K562 (cell line): ENCODE data around the gene TYSND1. TPM values are rescaled to one million over a fixed set of nuclear protein-coding genes. Genes with fewer than 3 reads are reported as not detected.
A peak's percentile ranks its signal among the peaks of the same experiment; 100 is the strongest.

Experiments
- ATAC-seq: fragments of 200-7000 bp; cut with Tn5 transposase; 3 replicates; pipeline ENCODE4 v1.9.1; 2020; ENCODE audit warnings: moderate library complexity
- BruUV-seq: library from RNA; stranded (reverse); fragments of 400-500 nt; replicated peaks from 2 replicates; lab custom pipeline; 2021; lab: Mats Ljungman, UMichigan
- CTCF ChIA-PET: fragments of 300-600 bp; formaldehyde crosslinking; extraction: SDS; loops from one replicate; lab custom pipeline; 2021; ENCODE audit warnings: low intra/inter-chr PET ratio; lab: Yijun Ruan, JAX
- POLR2A ChIA-PET: fragments of 300-600, 350-650 bp; sonication (Branson Sonifier 250); formaldehyde crosslinking; extraction: SDS; loops from one replicate; lab custom pipeline; 2021; ENCODE audit warnings: antibody characterized with exemption, inconsistent platforms; lab: Yijun Ruan, JAX
- DNase-seq, 4 experiments: peaks; one replicate each; pipeline versions ENCODE4 v3.0.0 to v3.0.0-alpha.2; 2011 to 2018; ENCODE audit warnings: low spot score in 3 of 4, mixed read lengths in 3 of 4; ENCODE audit errors: extremely low read depth in 1 of 4
- FAIRE-seq: peaks from 2 replicates; lab custom pipeline; 2011; peaks lifted over from hg19 to GRCh38; lab: Jason Lieb, UNC
- H2AFZ ChIP-seq: 2 replicates; pipeline ENCODE4 v1.6.0; 2011; ENCODE audit warnings: low read depth, low read length, control low read depth, inconsistent platforms
- H3K27ac ChIP-seq: fragments of 200-600 bp; 3 replicates; pipeline ENCODE4 v1.8.0; 2011; ENCODE audit warnings: low read depth, mild to moderate bottlenecking, control low read depth, inconsistent platforms, low read length, moderate library complexity, mixed read lengths; ENCODE audit errors: extremely low read depth
- H3K27me3 ChIP-seq, 2 experiments: fragments of 300-600 bp in 1 of 2; 2 replicates in 1 of 2; 3 replicates in 1 of 2; pipeline versions ENCODE4 v1.6.0 to v1.8.0; 2011; ENCODE audit warnings: inconsistent platforms in 2 of 2, low read length in 2 of 2, mild to moderate bottlenecking in 1 of 2, mixed read lengths in 1 of 2, moderate library complexity in 1 of 2; ENCODE audit not compliant: control insufficient read depth in 2 of 2, insufficient read depth in 2 of 2
- H3K36me3 ChIP-seq: fragments of 300-600 bp; 3 replicates; pipeline ENCODE4 v1.8.0; 2011; ENCODE audit warnings: mild to moderate bottlenecking, low read length, inconsistent platforms; ENCODE audit not compliant: control insufficient read depth, insufficient read depth
- H3K4me1 ChIP-seq, 2 experiments: fragments of 200-600 bp in 1 of 2; replicated peaks in 1 of 2; 2 replicates in 1 of 2; 3 replicates in 1 of 2; pipeline versions ENCODE4 v1.5.1 to v1.8.0; 2011; ENCODE audit warnings: inconsistent platforms in 2 of 2, low read length in 2 of 2, mild to moderate bottlenecking in 1 of 2, mixed read lengths in 1 of 2, moderate library complexity in 1 of 2; ENCODE audit not compliant: control insufficient read depth in 2 of 2, insufficient read depth in 2 of 2
- H3K4me2 ChIP-seq: 2 replicates; pipeline ENCODE4 v1.6.1; 2011; ENCODE audit warnings: low read length, control low read depth, inconsistent platforms, mixed read lengths; ENCODE audit not compliant: insufficient read depth
- H3K4me3 ChIP-seq: fragments of 200-600 bp; sonication (generic), shearing (Covaris generic); 2 replicates; pipeline ENCODE4 v1.5.1; 2016; ENCODE audit warnings: control low read depth, inconsistent platforms
- H3K79me2 ChIP-seq: fragments of 200-600 bp; 3 replicates; pipeline ENCODE4 v1.8.0; 2011; ENCODE audit warnings: low read length, inconsistent platforms; ENCODE audit not compliant: control insufficient read depth, insufficient read depth
- H3K9ac ChIP-seq, 2 experiments: 2 replicates each; pipeline versions ENCODE4 v1.6.0 to v1.6.1; 2011; ENCODE audit warnings: low read depth in 2 of 2, low read length in 2 of 2, control low read depth in 1 of 2, inconsistent platforms in 1 of 2, mild to moderate bottlenecking in 1 of 2, mixed read lengths in 1 of 2; ENCODE audit not compliant: insufficient read depth in 1 of 2
- H3K9me1 ChIP-seq: one replicate; pipeline ENCODE4 v1.6.0; 2011; ENCODE audit warnings: inconsistent platforms, mild to moderate bottlenecking, low read length, moderate library complexity; ENCODE audit not compliant: control insufficient read depth, insufficient read depth
- H3K9me3 ChIP-seq: replicated peaks from 2 replicates; pipeline ENCODE4 v1.5.1; 2011; ENCODE audit warnings: low read depth, low read length, inconsistent platforms; ENCODE audit not compliant: control insufficient read depth, insufficient read depth
- H4K20me1 ChIP-seq: replicated peaks from 2 replicates; pipeline ENCODE4 v1.6.1; 2011; ENCODE audit warnings: low read length, inconsistent platforms, mixed read lengths; ENCODE audit not compliant: control insufficient read depth, insufficient read depth
- ATF7 ChIP-seq: fragments of 450-650 bp; IDR thresholded peaks from 2 replicates; pipeline ENCODE4 v1.7.1; 2014; ENCODE audit warnings: mild to moderate bottlenecking, moderate library complexity
- DIDO1 ChIP-seq: fragments of 450-650 bp; IDR thresholded peaks from 2 replicates; pipeline ENCODE4 v1.6.1; 2016; ENCODE audit warnings: low read depth, missing biosample characterization, missing genetic modification characterization
- HNRNPK ChIP-seq: fragments of 200-400 bp; formaldehyde crosslinking; IDR thresholded peaks from one replicate; pipeline ENCODE4 v1.6.1; 2018; ENCODE audit warnings: mild to moderate bottlenecking, low read depth, low read length; ENCODE audit not compliant: poor library complexity, severe bottlenecking
- KHSRP ChIP-seq: fragments of 450-650 bp; IDR thresholded peaks from 2 replicates; pipeline ENCODE4 v1.6.1; 2017
- MTA2 ChIP-seq: fragments of 450-650 bp; IDR thresholded peaks from 2 replicates; pipeline ENCODE4 v1.6.1; 2016; ENCODE audit warnings: low read depth
- MYC ChIP-seq, 2 experiments: fragments of 250-450 bp in 1 of 2; sonication (Bioruptor Pico) in 1 of 2; IDR thresholded peaks; 2 replicates each; pipeline versions ENCODE4 v1.5.1 to v1.6.1; 2012 to 2021; ENCODE audit warnings: low read depth in 2 of 2, borderline replicate concordance in 1 of 2, improper control_type of control experiment in 1 of 2, low read length in 1 of 2, mild to moderate bottlenecking in 1 of 2, moderate library complexity in 1 of 2
- SRSF1 ChIP-seq: fragments of 200-400 bp; formaldehyde crosslinking; IDR thresholded peaks from 2 replicates; pipeline ENCODE4 v1.6.1; 2017; ENCODE audit warnings: mild to moderate bottlenecking, low read depth, low read length, moderate library complexity
- SRSF9 ChIP-seq: fragments of 200-400 bp; formaldehyde crosslinking; IDR thresholded peaks from 2 replicates; pipeline ENCODE4 v1.6.1; 2017; ENCODE audit warnings: low read depth, low read length, borderline replicate concordance
- STAG1 ChIP-seq: sonication (generic); formaldehyde crosslinking; IDR thresholded peaks from 2 replicates; pipeline ENCODE4 v1.5.0; 2020; ENCODE audit warnings: missing genetic modification reagents, borderline replicate concordance
- ZBTB11 ChIP-seq, 3 experiments: fragments of 200-800 bp in 1 of 3; fragments of 250-450 bp in 1 of 3; fragments of 450-650 bp in 1 of 3; sonication (Bioruptor Pico) in 1 of 3; sonication (Bioruptor generic) in 1 of 3; formaldehyde crosslinking in 1 of 3; IDR thresholded peaks; 2 replicates each; pipeline versions ENCODE4 v1.6.1 to v1.8.0; 2016 to 2022; ENCODE audit warnings: mild to moderate bottlenecking in 2 of 3, missing genetic modification characterization in 2 of 3, missing compliant biosample characterization in 1 of 3, moderate library complexity in 1 of 3
- ZNF584 ChIP-seq: fragments of 200-800 bp; sonication (Bioruptor generic); IDR thresholded peaks from 2 replicates; pipeline ENCODE4 v1.6.1; 2016; ENCODE audit warnings: low read depth, mild to moderate bottlenecking, missing genetic modification characterization, missing compliant biosample characterization
- ZNF830 ChIP-seq: fragments of 250-450 bp; sonication (Bioruptor Pico); IDR thresholded peaks from 2 replicates; pipeline ENCODE4 v1.5.0; 2021; ENCODE audit warnings: mild to moderate bottlenecking
- ZSCAN32 ChIP-seq: fragments of 450-650 bp; formaldehyde crosslinking; IDR thresholded peaks from 2 replicates; pipeline ENCODE4 v1.4.0; 2020; ENCODE audit warnings: mild to moderate bottlenecking, moderate library complexity
- WGBS: fragments of 100-300 bp; shearing (Covaris generic); methylation state at CpG from one replicate; pipeline ENCODE4 v1.1.6; 2016; ENCODE audit warnings: low coverage, mixed read lengths; ENCODE audit not compliant: insufficient coverage; ENCODE audit errors: missing lambda C conversion rate; 5-methylcytosine and 5-hydroxymethylcytosine counted together
- in situ Hi-C: fragments of 300-500 bp; cut with MboI; formaldehyde crosslinking; loops from 4 replicates; pipeline ENCODE4 v1.15.0; 2018; ENCODE audit warnings: inconsistent platforms, mixed read lengths
- intact Hi-C: fragments of 100-400 bp; cut with micrococcal nuclease; formaldehyde crosslinking; loops from 2 replicates; pipeline ENCODE4 v1.14.2; 2022
- polyA plus RNA-seq, 8 experiments: library from polyadenylated mRNA; depleted of rRNA in 4 of 8; stranded (reverse) in 5 of 8; unstranded in 3 of 8; fragments of >200 nt; fragmentation: Nextera tagmentation in 2 of 8; fragmentation: Illumina TruSeq in 1 of 8; extraction: Ambion mirVana in 2 of 8; extraction: Trizol in 1 of 8; gene quantifications; 2 replicates each; pipeline versions ENCODE4 v1.2.1 to v1.2.3, GENCODE V29; 2011 to 2014; ENCODE audit warnings: inconsistent platforms in 1 of 8, missing spikeins in 1 of 8
- total RNA-seq, 7 experiments: library from RNA; depleted of rRNA in 6 of 7; stranded (reverse); fragments of >200 nt in 6 of 7; fragmentation: Illumina TruSeq in 2 of 7; extraction: Trizol in 2 of 7; gene quantifications; 2 replicates each; pipeline versions ENCODE4 v1.2.1 to v1.2.3, GENCODE V29; 2011 to 2021; ENCODE audit warnings: low replicate concordance in 1 of 7
- TF ChIP-seq, protein P1 (sequence below): IDR thresholded peaks from 2 replicates; pipeline ENCODE4 v1.6.1; 2016; ENCODE audit warnings: missing genetic modification characterization, missing compliant biosample characterization
- TF ChIP-seq, protein P2 (sequence below): fragments of 250-450 bp; sonication (Bioruptor Pico); IDR thresholded peaks from 2 replicates; pipeline ENCODE4 v1.8.0; 2021; ENCODE audit warnings: borderline replicate concordance, mild to moderate bottlenecking, moderate library complexity; ENCODE audit not compliant: poor library complexity, severe bottlenecking

The TYSND1 gene
- total and polyA plus RNA-seq, 9 of the 15 experiments (the other 6 are each of a cell fraction or from before 2014, with no cell fraction given) = 0.60 to 2.0 (median 1.3) TPM

- CTCF ChIA-PET = no interaction called here
These were observed 48.2 kb downstream of the TYSND1 start for GRCh38 chr10:70098271-70098670.

More at GRCh38 chr10:70098271-70098670, 48.2 kb downstream of the TYSND1 start:
- intact Hi-C loops (no loop called here), in situ Hi-C loops (no loop called here)
- Histone ChIP-seq H2AFZ (no peak overlapping the region), H3K79me2 (no peaks in the 10 kb centered on the region), H4K20me1 (0 out of 2 replicates have a peak, but pooled peaks cover 4% of the 10 kb centered on the region), H3K36me3 (no peaks in the 10 kb centered on the region), H3K9ac (no peak overlapping the region), H3K4me3 (no peak overlapping the region), H3K9me1 (no peaks in the 10 kb centered on the region), H3K9me3 (no peaks in the 10 kb centered on the region), H3K27me3 (peaks cover 26 to 53% of the 10 kb centered on the region in 2 experiments), H3K4me1 (no peaks in the 10 kb centered on the region; a peak in 1 of 5 replicates), H3K4me2 (no peak overlapping the region), H3K27ac (no peak overlapping the region)
- ATAC-seq = no peak
- FAIRE-seq = no peak
- DNase-seq = no peak
- no TSS peak for BruUV-seq
- 4% methylated on average over 3 of the region's 3 CpGs for WGBS
- POLR2A ChIA-PET = no interaction called here
- TF ChIP-seq KHSRP = no peak
- TF ChIP-seq ZBTB11 (CRISPR knock-in tag; IDR thresholded peaks at IDR 0.05) = no peak
- TF ChIP-seq, protein P1, sequence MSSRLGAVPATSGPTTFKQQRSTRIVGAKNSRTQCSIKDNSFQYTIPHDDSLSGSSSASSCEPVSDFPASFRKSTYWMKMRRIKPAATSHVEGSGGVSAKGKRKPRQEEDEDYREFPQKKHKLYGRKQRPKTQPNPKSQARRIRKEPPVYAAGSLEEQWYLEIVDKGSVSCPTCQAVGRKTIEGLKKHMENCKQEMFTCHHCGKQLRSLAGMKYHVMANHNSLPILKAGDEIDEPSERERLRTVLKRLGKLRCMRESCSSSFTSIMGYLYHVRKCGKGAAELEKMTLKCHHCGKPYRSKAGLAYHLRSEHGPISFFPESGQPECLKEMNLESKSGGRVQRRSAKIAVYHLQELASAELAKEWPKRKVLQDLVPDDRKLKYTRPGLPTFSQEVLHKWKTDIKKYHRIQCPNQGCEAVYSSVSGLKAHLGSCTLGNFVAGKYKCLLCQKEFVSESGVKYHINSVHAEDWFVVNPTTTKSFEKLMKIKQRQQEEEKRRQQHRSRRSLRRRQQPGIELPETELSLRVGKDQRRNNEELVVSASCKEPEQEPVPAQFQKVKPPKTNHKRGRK (tag) = peak; percentile 64
- no peak for TF ChIP-seq ATF7
- TF ChIP-seq ZNF830 = no peak
- no peak for TF ChIP-seq ZNF584 (CRISPR knock-in tag)
- TF ChIP-seq DIDO1 (tag) = no peak
- no peak for TF ChIP-seq MTA2
- TF ChIP-seq HNRNPK = peak; percentile 80
- TF ChIP-seq SRSF9 = no peak
- no peak for TF ChIP-seq SRSF1
- TF ChIP-seq MYC (IDR thresholded peaks at IDR 0.05; ENCODE audit: low read depth, low read length) = no peak
- no peak for TF ChIP-seq MYC (CRISPR knock-in tag; IDR thresholded peaks at IDR 0.05; ENCODE audit: borderline replicate concordance, low read depth)
- no peak for TF ChIP-seq STAG1 (CRISPR knock-in tag)
- no peak for TF ChIP-seq ZSCAN32 (CRISPR knock-in tag)
- TF ChIP-seq, protein P2, sequence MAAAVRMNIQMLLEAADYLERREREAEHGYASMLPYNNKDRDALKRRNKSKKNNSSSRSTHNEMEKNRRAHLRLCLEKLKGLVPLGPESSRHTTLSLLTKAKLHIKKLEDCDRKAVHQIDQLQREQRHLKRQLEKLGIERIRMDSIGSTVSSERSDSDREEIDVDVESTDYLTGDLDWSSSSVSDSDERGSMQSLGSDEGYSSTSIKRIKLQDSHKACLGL (CRISPR knock-in tag) = no peak
